ENCODE results near the gene SCYGR3. TPM values are rescaled to one million over a fixed set of nuclear protein-coding genes. Genes with fewer than 3 reads are reported as not detected.

The SCYGR3 gene
- total and polyA plus RNA-seq, 2 donors (not counting 1 experiment from before 2014, with no cell fraction given) = not detected

DNA sequence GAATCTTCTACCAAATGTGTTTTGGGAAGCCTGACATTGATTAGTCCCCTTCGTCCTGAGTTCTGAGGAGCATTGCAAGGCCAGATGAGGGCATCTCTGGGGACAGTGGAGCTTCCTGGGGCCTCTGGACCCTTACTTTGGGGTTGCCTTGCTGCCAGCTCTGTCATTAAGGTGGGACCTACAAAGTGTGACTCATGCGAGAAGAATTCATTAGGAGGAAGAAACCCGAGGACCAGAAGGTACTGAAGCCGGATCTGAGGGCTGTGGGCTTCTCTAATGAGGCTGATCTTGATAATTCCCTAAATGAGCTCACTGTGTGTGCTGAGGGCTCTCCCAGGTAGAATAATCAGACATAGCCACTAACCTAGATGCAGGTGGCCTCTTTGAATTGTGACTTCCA lies 16.6 kb downstream of the SCYGR3 start:
- no peak overlapping the region for H3K9ac ChIP-seq (ENCODE audit: low read length)
- H3K9me3 ChIP-seq (ENCODE audit: control extremely low read depth in 1 of 3, control insufficient read depth in 2 of 3, insufficient read depth in 1 of 3, low read length in 2 of 3) = no peaks in the 10 kb centered on the region
- H4K20me1 ChIP-seq (ENCODE audit: control insufficient read depth, insufficient read depth, low read length, poor library complexity, severe bottlenecking) = no peaks in the 10 kb centered on the region
- Mint-ChIP-seq H3K4me1 (no peaks in the 10 kb centered on the region), H3K27me3 (peaks cover 46% of the 10 kb centered on the region), H3K9me3 (ENCODE audit: insufficient read depth) (no peaks in the 10 kb centered on the region), H3K4me3 (no peak overlapping the region), H3K27ac (no peak overlapping the region)
- 91% methylated on average over 4 of the region's 4 CpGs for WGBS (ENCODE audit: insufficient coverage)
- no peak overlapping the region for H3K27ac ChIP-seq (ENCODE audit: low read length in 2 of 2)
- no peaks in the 10 kb centered on the region for H3K36me3 ChIP-seq (replicated peaks in 1 of 2; ENCODE audit: control extremely low read depth in 1 of 2, control insufficient read depth in 1 of 2, extremely low read depth in 1 of 2, insufficient read depth in 2 of 2, low read length in 1 of 2)
- H2AFZ ChIP-seq (ENCODE audit: insufficient read depth, low read depth, low read length, poor library complexity, severe bottlenecking) = no peak overlapping the region
- no peak overlapping the region for H3K4me3 ChIP-seq (ENCODE audit: control extremely low read depth in 1 of 5, extremely low read depth in 1 of 5, insufficient read depth in 1 of 5, low read depth in 2 of 5, low read length in 4 of 5)
- intact Hi-C loops (cut with micrococcal nuclease) = no loop called here
- H3K79me2 ChIP-seq (ENCODE audit: control insufficient read depth, insufficient read depth, low read length) = no peaks in the 10 kb centered on the region
- ATAC-seq (ENCODE audit: low read depth) (no peak), DNase-seq (no peak)
- CTCF ChIA-PET = no interaction called here
- H3K4me1 ChIP-seq (ENCODE audit: control insufficient read depth in 2 of 2, insufficient read depth in 2 of 2, low read length in 2 of 2) = no peaks in the 10 kb centered on the region
- peaks cover 0 to 16% (median 0%) of the 10 kb centered on the region in 4 experiments for H3K27me3 ChIP-seq (replicated peaks in 1 of 4; ENCODE audit: control extremely low read depth in 1 of 4, control insufficient read depth in 3 of 4, insufficient read depth in 4 of 4, low read length in 3 of 4)
- POLR2A ChIA-PET = no interaction called here
- no peak overlapping the region for H3K4me2 ChIP-seq (replicated peaks; ENCODE audit: low read depth, low read length, poor library complexity, severe bottlenecking)
- no peak for TF ChIP-seq EZH2 (IDR thresholded peaks at IDR 0.05; ENCODE audit: borderline replicate concordance, insufficient read depth, low read depth, low read length, poor library complexity, severe bottlenecking)
- TF ChIP-seq, protein P1, sequence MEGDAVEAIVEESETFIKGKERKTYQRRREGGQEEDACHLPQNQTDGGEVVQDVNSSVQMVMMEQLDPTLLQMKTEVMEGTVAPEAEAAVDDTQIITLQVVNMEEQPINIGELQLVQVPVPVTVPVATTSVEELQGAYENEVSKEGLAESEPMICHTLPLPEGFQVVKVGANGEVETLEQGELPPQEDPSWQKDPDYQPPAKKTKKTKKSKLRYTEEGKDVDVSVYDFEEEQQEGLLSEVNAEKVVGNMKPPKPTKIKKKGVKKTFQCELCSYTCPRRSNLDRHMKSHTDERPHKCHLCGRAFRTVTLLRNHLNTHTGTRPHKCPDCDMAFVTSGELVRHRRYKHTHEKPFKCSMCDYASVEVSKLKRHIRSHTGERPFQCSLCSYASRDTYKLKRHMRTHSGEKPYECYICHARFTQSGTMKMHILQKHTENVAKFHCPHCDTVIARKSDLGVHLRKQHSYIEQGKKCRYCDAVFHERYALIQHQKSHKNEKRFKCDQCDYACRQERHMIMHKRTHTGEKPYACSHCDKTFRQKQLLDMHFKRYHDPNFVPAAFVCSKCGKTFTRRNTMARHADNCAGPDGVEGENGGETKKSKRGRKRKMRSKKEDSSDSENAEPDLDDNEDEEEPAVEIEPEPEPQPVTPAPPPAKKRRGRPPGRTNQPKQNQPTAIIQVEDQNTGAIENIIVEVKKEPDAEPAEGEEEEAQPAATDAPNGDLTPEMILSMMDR (IDR thresholded peaks at IDR 0.05) = no peak

DNA sequence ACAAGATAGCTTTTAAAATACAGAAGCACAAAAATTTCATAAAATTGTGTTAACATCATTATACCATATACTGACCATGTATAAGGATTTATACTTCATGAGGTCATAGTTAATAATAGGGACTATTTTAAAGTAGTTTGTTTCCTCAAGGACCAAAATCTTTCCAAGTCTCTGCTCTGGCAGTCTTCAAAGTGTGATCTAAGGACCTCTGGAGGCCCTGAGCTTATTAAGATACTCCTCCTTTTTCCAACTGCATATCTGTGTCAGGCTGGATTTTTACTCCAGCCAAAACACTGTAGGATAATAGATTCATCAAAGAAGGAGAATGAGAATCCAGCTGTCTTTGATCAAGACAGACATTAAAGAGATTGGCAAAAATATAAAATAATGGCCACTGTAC lies 17.6 kb downstream of the SCYGR3 start:
- ATAC-seq (ENCODE audit: low read depth) (no peak), DNase-seq (no peak)
- TF ChIP-seq, protein P1 (IDR thresholded peaks at IDR 0.05) = no peak
- TF ChIP-seq EZH2 (IDR thresholded peaks at IDR 0.05; ENCODE audit: borderline replicate concordance, insufficient read depth, low read depth, low read length, poor library complexity, severe bottlenecking) = no peak
- Histone ChIP-seq H3K27ac (ENCODE audit: low read length in 2 of 2) (no peak overlapping the region), H3K4me1 (ENCODE audit: control insufficient read depth in 2 of 2, insufficient read depth in 2 of 2, low read length in 2 of 2) (no peaks in the 10 kb centered on the region), H2AFZ (ENCODE audit: insufficient read depth, low read depth, low read length, poor library complexity, severe bottlenecking) (no peak overlapping the region), H3K36me3 (replicated peaks in 1 of 2; ENCODE audit: control extremely low read depth in 1 of 2, control insufficient read depth in 1 of 2, extremely low read depth in 1 of 2, insufficient read depth in 2 of 2, low read length in 1 of 2) (no peaks in the 10 kb centered on the region), H3K9ac (ENCODE audit: low read length) (no peak overlapping the region), H3K79me2 (ENCODE audit: control insufficient read depth, insufficient read depth, low read length) (no peaks in the 10 kb centered on the region), H3K4me3 (ENCODE audit: control extremely low read depth in 1 of 5, extremely low read depth in 1 of 5, insufficient read depth in 1 of 5, low read depth in 2 of 5, low read length in 4 of 5) (no peak overlapping the region), H3K27me3 (replicated peaks in 1 of 4; ENCODE audit: control extremely low read depth in 1 of 4, control insufficient read depth in 3 of 4, insufficient read depth in 4 of 4, low read length in 3 of 4) (peaks cover 0 to 16% (median 0%) of the 10 kb centered on the region in 4 experiments), H3K4me2 (replicated peaks; ENCODE audit: low read depth, low read length, poor library complexity, severe bottlenecking) (no peak overlapping the region), H3K9me3 (ENCODE audit: control extremely low read depth in 1 of 3, control insufficient read depth in 2 of 3, insufficient read depth in 1 of 3, low read length in 2 of 3) (no peaks in the 10 kb centered on the region), H4K20me1 (ENCODE audit: control insufficient read depth, insufficient read depth, low read length, poor library complexity, severe bottlenecking) (no peaks in the 10 kb centered on the region)
- no peak overlapping the region for H3K27ac Mint-ChIP-seq
- peaks cover 50% of the 10 kb centered on the region for H3K27me3 Mint-ChIP-seq
- ChIA-PET CTCF (no interaction called here), POLR2A (no interaction called here)
- H3K4me1 Mint-ChIP-seq = no peaks in the 10 kb centered on the region
- H3K4me3 Mint-ChIP-seq = no peak overlapping the region
- no peaks in the 10 kb centered on the region for H3K9me3 Mint-ChIP-seq (ENCODE audit: insufficient read depth)
- intact Hi-C loops (cut with micrococcal nuclease) = no loop called here

Data from B cell (primary cell).